HS-5 (cell line): ENCODE measurements around the gene OLFML3.
"Not testable (repeated sequence)": the region's sequence is repeated elsewhere in the genome, so short reads cannot be mapped to it uniquely, and the experiment has no call there.

ENCODE experiments used
- DNase-seq: peaks from one replicate; pipeline ENCODE4 v3.0.0-alpha.2; 2012; ENCODE audit warnings: low read depth

The OLFML3 gene

DNA sequence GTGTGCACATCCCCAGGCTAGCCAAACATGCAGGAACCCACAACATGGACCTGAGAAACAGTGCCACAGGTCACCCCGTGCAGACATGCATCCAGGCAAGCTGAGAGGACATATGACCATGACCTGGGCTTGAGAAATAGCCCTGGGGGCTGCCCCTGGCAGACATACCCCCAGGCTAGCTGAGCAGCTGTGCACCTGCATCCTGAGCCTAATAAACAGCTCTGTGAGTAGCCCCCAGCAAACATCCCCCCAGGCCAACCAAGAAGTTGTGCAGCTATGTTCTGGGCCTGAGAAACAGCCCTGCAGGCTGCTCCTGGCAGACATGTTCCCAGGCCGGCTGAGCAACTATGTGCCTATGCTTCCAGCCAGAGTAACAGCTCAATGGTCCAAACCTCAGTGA is 14.5 kb downstream of the OLFML3 start:
- DNase-seq = no peak

DNA sequence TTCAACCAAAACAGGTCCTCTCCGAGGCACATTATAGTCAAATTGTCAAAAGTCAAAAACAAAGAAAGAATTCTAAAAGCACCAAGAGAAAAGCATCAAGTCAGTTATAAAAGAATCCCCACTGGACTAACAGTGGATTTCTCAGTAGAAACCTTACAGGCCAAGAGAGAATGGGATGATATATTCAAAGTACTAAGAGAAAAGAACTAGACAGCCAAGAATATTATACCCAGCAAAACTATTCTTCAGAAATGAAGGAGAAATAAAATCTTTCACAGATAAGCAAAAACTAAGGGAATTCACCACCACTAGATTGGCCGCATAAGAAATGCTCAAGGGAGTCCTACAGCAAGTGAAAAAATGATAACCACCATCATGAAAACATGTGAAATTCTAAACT is 16.1 kb downstream of the OLFML3 start:
- DNase-seq = no peak

DNA sequence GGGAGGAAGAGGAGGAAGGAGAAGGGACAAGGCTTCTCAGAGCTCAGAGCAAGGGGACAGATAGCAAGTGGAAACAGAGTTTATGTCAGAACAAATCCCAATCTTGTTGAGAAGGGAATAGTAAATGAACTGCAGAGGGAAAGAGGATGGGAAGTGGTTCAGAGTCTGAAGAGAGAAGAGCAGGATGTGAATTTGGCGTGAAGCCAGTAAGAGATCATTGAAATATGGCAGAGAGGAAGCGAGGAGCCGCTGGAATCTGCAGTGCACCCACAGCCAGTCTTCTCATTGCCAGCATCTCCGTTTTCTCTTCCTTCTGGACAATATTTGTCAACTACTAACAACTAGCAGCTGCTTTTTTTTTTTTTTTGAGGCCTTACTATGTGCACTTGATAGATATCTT is 19.1 kb downstream of the OLFML3 start:
- DNase-seq = no peak

DNA sequence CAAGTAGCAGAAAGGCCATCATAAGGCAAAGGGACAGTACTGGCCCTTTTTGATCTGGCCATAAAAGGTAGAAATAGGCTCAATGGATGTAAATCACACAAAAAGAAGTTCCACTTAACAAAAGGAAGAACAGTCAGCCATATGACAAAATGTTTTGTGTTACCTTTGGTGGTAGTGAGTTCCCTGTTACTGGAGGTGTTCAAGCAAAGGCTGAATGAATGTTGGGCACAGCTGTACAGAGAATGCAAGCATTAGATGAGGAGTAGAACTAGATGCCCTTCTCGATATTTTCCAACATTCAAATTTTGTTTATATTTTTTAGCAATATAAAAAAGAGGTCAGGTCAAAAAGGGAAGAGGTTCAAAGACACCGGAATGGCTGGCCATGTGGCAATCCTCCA is 20.0 kb downstream of the OLFML3 start:
- DNase-seq = no peak

DNA sequence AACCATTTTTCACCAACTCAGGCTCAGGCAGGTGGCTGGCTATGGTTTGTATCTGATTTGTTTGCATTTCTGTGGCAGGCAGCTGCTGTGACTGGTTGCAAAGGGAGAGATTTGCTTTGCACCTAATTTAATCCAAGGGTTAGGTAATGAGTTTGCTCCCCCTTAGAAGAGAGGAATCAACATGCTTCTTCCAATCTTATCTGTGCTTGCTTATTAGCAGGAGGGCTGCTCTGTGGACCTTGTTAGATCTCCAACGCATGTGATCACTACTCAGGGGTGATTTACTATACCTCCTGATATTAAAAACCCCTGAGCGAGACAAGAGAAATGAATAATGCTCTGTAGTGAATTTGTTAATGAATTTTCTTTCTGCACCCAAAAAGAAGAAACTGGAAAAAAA is 20.5 kb downstream of the OLFML3 start:
- no peak for DNase-seq

DNA sequence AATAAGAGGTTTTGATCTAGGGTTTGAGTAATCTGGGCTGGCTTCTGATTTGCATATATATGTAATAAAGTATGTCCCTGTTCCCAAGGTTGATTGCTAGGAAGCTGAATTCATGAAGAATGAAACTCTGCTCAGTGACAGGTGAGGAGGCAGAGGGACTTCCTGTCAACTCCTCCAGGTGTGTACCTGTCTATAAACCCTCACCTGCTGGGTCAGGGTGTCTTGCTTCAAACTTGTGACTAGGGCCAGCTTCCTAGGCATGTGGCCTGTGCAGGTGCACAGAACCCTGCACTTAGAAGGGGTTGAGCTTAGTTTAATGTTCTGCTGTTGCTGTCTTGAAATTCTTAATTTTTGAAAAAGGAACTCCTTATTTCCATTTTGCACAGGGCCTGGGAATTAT is 21.1 kb downstream of the OLFML3 start:
- no peak for DNase-seq

DNA sequence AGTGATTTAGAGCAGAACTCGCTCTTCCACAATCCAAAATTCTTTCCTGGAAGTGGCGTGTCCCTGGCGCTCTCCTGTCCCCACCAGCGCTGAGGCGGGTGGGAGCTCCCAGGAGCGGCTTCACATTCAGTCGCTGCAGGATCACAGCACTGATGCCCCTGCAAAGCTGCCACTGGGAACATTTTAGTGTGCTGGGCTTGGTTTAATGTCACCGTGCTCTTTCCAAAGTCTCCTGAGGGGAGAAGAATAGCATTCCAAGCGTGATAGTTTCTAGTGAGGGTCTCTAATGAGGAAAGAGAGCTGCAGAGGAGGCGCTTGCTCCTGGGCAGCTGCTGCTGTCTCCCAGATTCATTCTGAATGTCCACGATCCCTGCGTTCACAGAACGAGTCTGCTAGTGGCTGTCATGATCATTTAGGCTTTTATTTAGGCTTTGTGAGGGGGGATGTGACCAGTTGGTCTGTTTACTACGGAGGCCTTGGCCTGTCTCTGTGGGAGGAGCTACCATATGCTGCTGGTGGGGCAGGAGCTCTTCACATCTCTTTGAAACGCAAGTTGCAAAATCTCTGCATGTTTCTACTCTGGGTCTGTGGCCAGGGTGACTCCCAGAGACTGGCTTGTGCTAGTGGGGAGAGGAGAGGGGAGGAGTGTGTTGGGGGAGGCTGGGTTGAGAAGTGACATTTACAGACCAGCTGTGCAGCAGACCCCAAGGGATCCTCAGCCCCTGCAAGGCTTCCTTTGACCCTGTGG is 23.4 kb downstream of the OLFML3 start:
- no peak for DNase-seq

DNA sequence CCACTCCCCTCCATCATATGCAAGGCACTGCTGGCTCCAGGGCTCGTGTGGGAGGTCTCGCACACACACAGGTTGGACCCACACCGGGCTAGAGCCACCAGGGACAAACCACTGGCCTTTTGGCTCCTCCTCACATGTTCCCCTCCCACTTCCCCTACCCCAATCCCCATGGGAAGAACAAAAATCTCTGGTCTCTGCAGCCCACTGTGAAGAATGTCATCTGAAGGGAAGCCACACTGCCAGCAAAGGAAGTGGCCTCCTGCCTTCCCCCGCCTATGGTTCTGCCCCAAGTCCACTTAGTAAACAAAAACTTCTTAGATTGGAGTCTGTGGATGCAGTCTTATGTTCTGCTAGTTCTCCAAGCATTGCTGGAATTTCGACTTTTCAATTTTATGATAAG is 24.2 kb downstream of the OLFML3 start:
- DNase-seq = no peak

DNA sequence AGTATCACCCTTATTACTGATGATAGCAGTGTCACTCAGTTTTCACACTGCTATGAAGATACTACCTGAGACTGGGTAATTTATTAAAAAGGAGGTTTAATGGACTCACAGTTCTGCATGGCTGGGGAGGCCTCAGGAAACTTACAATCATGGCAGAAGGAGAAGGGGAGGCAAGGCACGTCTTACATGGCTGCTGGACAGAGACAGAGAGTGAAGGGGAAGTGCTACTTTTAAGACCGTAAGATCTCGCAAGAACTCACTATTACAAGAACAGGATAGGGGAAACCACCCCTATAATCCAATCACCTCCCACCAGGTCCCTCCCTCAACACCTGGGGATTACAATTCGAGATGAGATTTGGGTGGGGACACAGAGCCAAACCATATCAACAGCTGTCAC is 27.6 kb downstream of the OLFML3 start:
- DNase-seq = not testable (repeated sequence)

DNA sequence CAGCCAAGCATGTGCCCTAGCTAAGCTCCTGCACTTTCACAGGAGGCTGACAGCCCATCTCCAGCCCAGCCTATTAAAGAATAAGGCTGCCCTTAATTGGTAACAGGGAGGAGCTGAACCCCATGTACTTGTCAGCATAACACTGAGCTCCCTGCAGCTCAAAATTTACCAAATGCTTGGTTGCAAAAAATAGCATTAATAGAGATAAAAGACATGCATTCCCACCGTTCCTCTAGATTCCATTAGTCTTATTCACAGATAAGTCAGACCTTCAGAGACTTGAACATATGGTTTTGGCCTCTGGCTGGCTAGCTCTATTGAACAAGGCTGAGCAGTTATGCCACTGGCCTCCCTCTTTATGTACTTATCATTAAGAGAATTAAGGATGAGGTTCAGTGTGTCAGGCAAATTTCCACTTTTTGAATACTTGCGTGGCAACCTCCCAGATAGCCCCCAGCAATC is 29.2 kb downstream of the OLFML3 start:
- DNase-seq = no peak

DNA sequence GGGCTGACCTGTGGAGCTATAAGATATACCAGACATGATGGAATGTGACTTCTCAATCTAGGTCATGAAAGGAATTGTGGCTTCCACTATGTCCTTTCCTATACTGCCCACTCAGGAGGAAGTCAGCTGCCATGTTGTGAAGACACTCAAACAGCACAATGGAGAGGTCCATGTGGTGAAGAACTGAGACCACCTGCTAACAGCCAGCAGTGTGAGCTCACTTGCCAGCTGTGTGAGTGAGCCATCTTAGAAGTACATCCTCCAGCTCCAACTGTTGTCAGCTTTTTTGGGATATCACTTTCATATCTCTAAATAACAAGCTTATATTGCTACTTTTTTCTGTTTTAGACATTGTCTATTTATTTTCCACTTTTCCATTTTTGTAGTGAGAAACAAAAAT is 29.7 kb downstream of the OLFML3 start:
- DNase-seq = no peak

DNA sequence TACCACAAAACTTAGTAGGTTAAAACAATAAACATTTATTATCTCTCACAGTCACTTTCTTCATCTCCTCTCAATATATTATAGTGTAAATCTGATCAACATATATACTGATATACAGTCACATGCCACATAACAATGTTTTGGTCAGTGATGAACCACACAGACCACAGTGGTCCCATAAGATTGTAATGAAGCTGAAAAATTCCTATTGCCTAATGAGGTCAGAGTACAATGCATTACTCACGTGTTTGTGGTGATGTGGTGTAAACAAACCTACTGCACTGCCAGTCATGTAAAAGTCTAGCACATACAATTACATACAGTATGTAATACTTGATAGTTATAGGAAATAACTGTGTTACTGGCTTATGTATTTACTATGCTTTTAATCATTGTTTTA is 30.1 kb downstream of the OLFML3 start:
- peak; percentile 55 for DNase-seq

DNA sequence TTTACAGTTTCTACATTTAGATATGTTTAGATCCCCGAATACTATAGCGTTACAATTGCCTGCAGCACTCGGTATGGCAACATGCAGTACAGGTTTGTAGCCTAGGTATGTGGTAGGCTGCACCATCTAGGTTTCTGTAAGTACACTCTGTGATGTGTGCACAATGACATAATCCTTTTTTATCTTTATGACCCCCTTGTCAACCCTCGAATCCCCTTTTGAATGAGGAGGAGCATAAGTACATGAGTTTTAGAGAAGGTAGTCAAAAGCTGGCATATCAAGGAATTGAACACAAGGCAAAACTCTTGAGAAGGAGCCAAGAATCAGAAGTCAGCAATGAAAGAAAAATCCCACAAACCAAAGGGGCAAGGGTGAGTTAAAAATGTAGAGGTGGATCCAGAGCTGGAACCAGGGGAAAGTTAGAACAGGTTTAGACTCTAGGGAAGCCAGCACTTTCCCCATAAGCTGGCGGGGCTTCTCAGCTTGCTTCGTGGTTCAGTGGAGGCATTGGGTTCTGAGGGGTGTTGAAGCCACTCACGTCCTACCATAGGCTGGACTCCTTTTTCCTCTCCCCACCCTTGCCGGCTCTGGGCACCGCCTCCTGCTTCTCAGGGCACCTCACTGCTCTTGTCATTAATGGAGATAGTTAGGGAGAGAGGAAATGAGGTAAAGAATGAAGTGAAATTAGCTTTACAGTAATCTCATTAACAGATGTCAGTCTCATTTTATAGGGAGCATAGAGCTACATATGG is 31.3 kb downstream of the OLFML3 start:
- DNase-seq = no peak

DNA sequence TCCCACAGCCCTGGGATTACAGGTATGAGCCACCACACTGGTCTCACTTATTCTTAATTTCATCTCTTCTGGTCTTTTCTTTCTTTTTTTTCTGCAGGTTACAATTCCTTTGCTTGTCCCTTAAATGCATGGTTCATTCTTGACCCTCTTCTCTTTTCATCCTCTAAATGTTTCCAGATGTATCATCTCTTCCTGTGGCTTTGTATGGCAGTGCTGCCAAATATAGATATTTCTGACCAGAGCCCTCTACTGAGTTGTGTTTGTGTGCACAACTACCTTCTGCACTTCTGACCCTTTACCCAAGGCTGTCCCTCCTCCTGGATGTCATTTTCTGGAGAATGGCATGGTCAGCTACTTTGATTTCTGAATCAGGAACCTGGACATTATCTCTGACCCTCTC is 32.5 kb downstream of the OLFML3 start:
- DNase-seq = no peak

DNA sequence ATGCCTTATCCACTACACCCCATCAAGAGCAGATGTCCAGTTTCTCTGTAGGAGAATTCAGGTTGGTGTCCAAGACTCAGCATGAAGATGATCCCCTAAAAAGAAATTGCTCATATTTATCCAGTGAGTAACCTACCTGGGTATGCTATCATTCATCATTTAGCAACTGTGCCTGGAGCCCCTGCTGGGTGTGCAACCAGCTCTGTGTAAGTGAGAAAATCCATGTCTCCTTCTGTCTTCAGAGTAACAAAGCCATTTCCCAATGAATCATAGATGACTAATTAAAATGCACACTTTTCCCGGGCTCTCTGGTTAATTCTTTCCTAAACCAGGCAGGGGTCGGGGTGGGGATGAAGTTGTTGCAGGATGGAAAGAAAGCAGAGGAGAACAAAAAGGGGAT is 35.8 kb downstream of the OLFML3 start:
- DNase-seq = no peak

DNA sequence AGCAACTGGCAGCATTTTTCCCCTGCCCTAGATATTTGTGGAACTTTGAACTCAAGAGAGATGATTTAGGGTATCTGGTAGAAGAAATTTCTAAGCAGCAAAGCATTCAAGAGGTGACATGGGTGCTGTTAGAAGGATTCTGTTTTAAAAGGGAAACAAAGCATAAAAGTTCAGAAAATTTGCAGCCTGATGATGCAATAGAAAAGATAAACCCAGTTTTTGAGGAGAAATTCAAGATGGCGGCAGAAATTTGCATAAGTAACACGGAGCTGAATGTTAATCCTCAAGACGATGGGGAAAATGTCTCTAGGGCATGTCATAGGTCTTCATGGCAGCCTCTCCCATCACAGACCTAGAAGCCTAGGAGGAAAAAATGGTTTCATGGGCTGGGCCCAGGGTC is 40.5 kb downstream of the OLFML3 start:
- not testable (repeated sequence) for DNase-seq

DNA sequence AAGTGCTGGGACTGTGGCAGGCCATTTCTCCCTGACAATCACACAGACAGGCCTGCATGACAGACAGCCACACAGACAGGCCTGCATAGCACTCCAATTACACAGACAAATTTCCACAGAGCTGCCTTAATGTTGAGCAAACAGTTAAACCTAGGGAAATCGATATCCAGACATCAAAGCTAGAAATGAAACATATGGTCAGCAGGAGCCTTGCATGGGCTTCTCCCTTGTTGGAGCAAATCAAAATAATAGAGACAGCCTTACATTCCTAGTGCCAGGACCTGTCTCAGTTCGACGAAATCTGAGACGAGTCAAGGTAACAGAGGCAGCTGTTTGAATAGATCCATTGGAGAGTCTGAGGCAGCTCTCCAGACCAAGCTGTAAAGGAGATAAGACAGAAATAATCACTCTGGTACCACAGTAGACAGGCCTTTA is 42.4 kb downstream of the OLFML3 start:
- no peak for DNase-seq

DNA sequence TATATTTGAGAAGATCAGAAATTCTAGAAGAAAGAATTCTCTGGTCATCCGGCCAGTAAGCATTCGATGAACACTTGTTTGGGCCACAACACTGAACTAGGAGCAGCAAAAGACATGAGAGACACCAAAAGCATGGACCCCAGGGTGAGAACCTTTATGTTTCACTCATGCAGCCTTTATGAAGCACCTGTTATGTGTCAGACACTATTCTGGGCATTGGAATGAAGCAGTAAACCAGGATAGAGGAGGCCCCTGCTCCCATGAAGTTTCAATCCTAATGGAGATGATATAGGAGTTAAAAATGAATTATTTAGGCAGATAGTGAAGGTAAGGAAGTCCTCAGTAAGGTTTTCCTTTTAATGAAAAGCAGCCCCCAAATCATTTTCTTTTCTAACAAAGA is 43.6 kb downstream of the OLFML3 start:
- no peak for DNase-seq

DNA sequence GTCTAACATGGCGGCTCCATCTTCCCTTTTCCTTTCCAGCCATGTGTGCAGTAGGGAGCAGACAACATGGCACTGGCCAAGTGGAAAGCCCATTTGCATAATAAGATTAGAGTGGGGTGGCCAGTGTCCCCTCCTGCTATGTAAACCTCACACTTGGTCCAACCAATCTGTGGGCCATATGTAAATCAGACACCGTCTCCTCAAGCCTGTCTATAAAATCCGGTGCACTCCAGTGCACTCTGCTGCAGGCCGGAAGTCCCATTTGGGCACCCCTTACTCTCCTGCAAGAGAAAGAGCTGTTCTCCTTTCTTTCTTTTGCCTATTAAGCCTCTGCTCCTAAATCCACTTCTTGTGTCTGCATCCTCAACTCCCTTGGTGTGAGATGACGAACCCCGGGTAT is 44.1 kb downstream of the OLFML3 start:
- DNase-seq = no peak

DNA sequence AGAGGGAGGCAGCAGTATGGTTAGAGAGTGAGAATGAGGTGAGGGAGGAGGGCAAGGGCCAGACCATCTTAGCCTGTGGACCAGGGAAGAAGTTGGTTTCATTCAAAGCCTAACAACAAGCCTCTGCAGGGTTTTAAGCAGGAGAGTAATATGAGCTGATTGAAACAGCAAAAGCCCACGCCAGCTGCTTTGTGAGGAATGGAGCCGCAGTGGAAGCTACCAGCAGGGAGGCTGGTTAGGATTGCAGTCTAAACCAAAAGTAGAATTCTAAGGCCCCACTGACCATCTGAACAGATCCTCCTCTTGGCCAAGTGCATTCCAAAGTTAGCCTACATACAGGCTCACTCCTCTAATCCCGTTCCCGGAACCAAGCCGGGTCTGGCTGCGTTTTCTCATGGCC is 44.8 kb downstream of the OLFML3 start:
- DNase-seq = no peak

DNA sequence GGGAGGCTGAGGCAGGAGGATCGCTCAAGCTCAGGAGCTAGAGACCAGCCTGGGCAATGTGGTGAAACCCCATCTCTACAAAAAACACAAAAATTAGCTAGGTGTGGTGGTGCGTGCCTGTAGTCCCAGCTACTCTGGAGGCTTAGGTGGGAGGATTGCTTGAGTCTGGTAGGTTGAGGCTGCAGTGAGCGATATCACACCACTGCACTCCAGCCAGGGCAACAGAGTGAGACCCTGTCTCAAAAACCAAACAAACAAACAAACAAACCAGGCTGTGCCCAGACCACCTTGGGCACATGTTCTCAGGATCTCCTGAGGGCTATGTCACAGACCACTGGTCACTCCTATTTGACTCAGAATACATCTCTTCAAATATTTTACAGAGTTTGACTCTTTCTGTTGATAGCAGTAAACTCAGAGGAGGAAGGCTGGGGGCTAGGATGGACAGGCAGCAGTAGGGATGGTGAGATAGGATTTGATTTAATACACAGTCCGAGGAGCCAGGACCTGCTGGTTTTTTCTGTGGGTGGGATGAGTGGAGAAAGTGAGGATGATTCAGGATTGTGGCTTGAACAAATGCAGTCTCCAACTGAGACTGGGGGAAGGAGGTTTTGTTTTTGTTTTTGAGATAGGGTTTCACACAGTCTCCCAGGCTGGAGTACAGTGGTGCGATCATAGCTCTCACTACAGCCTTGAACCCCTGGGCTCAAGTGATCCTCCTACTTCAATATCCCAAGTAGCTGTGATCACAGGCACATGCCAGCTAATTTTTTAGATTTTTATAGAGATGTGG is 46.5 kb downstream of the OLFML3 start:
- DNase-seq = no peak

DNA sequence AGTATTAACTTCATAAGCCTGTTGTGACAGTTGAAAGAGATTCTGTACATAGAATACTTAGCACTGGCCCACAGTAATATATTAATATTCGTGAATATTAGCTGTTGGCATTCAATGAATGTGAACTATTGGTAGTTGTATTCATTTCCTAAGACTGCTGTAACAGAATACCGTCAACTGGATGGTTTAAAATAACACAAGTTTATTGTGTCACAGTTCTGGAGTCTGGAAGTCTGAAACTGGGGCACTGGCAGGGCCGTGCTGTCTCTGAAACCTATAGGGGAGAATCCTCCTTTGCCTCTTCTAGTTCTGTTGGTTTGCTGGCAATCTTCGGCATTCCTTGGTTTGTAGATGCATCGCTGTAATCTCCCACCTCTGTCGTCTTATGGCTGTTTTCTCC is 47.5 kb downstream of the OLFML3 start:
- no peak for DNase-seq
